HK-2 (cell line): ENCODE data around the gene CTCF.

Experiments
- DNase-seq: peaks from one replicate; pipeline ENCODE4 v3.0.0-alpha.2; 2018; ENCODE audit not compliant: unreplicated experiment

The CTCF gene

DNA sequence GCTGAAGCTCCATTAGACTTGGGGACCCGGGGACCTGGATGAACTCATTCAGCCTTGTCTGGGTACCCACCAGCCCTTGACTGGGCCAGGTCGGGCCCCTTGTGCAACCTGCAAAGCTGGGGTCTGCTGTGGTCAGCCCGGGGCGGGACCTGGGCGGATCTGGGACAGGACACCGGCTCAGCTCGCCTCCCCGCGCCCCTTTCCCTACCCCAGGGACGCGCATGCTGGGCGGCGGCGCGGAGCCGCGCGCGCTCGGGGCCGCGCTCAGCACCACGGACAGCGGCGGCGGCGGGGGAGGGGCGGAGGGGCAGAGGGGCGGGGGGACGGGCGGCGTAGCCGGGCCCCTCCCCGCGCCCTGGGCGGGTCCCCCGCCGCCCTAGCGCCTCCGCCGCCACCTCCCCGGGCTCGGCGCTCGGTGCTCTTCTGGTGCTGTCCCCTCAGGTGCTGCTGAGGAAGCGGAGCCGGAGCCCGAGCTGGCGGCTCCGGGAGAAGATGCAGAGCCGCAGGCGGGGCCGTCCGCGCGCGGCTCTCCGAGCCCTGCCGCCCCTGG is 90.3 kb downstream of the CTCF start:
- DNase-seq, result peak; percentile 55

DNA sequence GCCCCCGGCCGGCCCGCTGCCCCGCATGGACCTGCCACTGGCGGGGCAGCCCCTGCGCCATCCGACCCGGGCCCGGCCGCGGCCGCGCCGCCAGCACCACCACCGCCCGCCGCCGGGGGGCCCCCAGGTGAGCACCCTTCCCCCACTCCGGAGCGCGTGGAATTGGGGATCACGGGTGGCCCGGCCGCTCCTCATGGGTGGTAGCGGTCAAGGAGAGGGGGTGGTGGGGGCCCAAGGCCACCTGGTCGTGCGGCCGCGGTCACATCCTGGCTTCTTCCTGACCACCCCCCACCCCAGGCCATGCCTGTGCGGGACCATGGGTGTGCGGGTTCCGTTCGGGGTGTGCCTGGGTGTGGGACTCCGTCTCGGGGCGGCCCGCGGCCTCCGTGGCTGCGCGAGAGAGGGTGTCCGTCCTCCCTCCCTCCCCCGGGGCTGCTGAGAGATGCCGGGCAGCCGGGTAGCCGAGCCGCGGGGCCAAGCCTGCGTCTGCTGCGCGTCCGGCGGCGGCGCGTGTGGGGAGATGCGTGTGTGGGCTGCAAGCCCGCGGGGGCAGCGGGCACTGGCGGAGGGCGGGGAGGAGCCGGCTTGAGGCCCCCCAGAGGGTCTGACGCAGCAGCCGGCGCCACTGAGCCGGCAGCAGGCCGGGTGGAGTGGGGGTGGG is 90.9 kb downstream of the CTCF start:
- peak; percentile 49 for DNase-seq

- DNase-seq, result no peak
Observed at GRCh38 chr16:67653789-67654402, 91.6 kb downstream of the CTCF start.

DNA sequence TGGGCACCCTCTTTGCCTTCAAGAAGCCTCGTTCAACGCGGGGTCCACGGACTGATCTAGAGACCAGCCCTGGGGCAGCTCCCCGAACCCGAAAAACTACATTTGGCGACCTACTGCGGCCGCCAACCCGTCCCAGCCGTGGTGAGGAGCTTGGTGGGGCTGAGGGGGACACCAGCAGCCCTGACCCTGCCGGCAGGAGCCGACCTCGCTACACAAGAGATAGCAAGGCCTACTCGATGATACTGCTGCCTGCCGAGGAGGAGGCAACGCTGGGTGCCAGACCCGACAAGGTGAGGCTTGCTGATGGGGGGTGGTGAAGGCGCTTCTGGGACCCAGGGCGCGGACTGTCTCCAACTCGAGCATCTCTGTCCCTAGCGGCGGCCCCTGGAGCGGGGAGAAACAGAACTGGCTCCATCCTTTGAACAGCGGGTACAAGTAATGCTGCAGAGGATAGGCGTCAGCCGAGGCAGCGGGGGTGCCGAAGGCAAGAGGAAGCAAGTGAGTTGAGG is 92.1 kb downstream of the CTCF start:
- DNase-seq, result no peak

DNA sequence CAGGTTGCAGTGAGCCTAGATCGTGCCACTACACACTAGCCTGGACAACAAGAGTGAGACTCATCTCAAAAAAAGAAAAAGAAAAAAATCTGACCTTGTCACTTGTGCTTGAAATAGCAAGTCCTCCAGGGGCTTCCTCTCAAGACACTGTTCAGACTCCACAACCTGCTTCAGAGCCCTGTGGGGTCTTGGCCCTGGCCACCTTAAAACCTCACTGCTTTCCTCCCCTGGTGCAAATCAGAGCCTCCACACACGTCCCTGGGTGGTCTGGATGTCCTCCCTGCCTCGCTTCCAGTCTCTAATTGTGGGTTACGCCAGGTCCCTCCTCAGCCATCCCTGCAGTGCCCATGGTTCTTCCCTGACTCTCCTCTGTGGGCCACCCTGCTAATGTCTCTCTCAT is 93.0 kb downstream of the CTCF start:
- no peak for DNase-seq

GRCh38 chr16:67656344-67657016 is 94.2 kb downstream of the CTCF start:
- DNase-seq, result no peak

- no peak for DNase-seq
Observed at GRCh38 chr16:67657017-67657608, 94.8 kb downstream of the CTCF start.

DNA sequence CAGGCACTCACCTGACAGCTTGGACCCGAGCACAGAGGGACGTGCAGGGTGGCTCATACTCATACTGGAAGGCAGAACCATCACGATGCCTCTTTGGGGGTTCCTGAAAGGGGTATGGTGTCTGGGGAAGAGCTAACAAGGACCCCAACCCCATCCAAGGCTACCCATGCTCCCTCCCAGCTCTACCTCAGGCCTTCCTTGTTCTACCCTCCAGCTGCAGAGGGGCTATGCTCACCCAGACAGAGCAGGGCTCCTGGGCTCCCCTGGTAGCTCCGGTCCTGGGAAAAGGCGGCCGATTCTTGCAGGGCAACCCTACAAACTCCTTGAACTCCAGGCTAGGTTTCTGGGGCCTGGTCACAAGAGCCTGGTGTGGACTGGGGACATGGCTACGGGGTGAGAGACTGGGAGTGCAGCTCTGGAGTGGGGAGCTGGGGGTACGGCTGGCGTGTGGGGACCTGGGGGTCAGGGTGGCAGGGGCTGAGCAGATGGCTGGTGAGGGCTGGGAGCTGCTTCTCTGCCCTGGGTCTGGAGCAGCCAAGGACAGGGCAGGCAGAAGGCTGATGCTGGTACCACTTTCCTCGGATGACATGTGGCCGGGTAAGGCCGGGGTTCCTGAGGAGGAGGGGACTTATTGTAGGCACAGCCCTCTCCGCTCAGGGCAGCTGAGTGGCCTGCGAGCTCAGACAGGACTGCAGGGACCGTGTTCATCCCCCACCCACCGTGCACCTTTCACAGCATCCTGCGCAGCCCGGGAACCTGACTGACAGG is 95.6 kb downstream of the CTCF start:
- no peak for DNase-seq

DNA sequence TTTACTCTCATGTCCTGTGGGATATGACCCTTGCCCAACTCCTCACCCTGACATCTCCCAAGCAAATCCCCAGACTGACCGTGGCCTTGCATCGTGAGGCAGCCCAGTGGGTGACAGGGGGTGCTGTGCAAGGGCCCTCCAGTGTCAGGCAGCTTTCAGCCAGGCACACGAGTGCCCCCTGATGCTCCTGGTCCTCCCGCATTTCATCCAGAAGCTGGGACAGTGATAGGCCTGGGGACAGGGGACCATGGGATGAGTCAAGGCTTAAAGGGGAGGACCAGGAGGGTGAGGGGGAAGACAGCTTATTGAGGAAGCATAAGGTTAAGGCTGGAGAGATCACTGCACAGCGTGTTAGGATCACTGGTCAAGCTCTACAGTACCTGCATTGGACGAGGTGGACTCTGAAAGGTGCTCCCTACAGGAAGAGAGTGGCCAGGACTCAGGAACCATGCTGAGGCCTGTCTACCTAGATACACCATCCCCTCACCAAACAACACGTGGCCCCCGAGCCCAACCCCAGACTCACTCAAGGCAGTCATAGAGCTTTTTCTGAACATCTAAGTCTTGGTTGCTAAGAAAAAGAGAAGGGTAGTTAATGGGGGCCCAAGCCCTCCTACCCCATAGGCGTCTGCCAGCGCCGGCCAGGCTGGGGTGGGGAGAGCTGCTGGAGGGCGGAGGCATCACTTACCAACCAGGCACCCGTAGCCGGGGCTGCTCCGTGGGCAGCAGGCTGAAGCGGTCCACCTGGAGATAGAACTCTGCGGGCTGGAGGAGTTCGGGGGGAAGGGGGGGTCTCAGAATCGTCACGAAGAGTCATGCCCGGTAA is 96.7 kb downstream of the CTCF start:
- no peak for DNase-seq

DNA sequence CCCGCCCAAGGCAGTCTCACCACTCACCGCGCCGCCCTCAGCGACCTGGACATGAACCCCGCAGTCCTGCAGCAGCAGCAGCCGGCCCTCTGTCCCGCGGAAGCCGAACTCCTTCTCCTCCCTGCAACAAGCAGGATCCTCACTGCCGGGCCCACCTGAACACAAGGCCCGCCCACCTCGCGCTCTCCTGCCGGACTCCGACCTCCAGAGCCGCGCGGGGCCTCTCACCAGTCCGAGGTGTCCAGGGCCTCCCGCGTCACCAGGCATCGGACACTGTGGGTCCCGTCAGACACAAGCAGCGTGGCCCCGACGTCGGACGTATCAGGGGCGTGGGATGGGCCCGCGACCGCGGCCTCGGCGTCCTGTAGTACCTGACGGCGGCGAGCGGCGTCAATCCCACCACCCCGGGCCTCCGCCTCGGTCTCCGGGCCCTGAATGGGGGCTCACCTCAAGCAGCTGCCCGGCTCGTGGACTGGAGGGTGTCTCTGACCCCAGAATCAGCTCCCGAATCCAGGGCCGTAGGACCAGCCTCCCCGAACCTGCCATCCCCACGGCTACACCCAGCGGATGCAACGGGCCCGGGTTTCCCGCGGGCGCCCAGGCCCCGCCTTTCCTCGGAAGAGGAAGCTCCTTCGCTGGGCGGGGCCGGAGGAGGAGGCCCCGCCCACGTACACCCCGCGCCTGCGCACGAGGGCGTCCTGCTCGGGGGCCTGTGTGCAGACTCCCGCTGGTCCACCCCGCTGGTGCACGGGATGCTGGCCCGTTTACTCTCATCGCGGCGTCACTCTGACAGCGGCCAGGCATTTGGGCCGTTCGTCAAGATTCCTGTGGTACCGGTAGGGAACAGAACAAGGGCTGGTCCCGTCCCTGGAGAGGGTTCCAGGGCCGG is 97.6 kb downstream of the CTCF start, which contains the start of gene ACD:
ACD (minus strand) TSS at position 586 of the 889 bp plus-strand sequence; CDS start at position 546, 40 bp downstream.
- DNase-seq, result peak; percentile 92

- peak; percentile 86 for DNase-seq
Observed at GRCh38 chr16:67660564-67661028, 98.3 kb downstream of the CTCF start, which contains the start of gene PARD6A. TSS of gene PARD6A (plus strand) at chr16:67660960. CDS start at chr16:67661039, 79 bp downstream.

DNA sequence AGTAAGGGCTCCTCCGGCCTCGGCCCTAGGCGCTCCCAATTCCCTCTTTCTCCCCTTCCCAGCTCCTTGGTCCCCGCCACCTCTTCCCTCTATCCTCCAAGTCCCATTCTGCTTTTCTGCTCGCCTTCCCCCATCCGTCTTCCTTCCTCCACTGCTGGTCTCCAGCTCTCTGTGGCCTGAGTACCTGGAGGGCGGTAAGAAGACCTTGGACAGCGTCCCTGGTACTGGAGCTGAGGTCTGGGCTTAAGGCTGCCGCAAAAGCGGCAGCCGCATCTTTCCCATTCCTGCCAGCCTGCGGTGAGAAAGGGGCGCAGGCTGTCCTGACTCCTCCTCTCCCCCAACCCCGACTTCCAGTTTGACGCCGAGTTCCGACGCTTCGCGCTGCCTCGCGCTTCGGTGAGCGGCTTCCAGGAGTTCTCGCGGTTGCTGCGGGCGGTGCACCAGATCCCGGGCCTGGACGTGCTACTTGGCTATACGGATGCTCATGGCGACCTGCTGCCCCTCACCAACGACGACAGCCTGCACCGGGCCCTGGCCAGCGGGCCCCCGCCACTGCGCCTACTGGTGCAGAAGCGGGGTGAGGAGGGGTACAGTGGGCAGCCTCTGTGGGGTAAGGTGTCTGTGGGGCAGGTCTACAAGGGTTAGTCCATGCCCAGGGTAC is 98.9 kb downstream of the CTCF start:
- DNase-seq, result no peak

GRCh38 chr16:67661886-67662652 is 99.7 kb downstream of the CTCF start:
- no peak for DNase-seq

GRCh38 chr16:67662653-67663010 is 100.3 kb downstream of the CTCF start:
- no peak for DNase-seq

DNA sequence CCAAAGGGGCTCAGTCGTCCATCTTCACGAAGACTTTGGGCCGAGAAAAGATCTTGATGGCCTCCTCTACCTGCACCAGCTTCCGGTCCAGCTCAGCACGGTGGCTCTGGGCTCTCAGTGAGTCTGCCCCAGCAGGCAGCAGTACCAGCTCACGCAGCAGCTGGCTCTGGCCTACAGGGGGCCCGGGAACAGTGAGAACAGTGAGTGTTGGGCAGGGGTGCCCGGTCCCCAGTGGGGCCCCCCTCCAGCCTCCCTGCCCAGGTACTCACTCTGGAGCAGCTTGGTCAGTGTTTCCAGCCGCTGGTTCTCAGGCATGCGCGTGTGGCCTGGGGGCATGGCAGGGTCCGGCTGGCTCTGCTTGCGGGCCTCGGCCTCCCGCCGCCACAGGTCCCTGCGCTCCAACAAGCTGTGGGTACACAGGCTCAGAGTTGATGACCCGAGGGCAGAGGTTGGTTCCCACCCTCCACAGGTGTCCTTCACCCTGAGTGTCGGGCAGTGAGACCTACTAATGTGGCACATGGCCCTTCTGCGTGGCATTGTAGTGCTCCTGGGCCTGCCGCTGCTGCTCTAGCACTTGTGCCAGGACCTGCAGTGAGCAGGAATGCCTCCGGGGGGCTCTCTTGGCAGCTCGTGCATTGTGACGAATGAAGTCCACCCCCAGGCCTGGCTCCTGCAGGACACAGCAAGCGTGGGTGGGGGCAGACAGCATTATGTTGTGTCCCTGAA is 101.0 kb downstream of the CTCF start:
- no peak for DNase-seq

DNA sequence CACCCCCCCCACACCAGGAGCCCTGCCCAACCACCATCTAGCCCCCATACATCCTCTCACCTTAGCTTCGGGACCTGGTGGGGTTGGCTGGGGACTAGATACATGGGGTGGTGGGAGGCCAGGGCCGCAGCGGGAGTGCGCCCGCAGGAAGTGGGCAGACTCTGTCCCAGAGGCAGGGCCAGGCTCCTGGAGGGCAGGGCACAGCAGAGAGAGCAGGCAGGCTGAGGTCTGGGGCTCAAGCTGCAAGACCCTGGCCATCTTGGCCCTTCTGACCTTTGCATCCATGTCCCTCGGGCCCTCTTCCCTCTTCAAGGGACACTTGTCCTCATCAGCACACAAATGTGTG is 101.5 kb downstream of the CTCF start:
- no peak for DNase-seq

DNA sequence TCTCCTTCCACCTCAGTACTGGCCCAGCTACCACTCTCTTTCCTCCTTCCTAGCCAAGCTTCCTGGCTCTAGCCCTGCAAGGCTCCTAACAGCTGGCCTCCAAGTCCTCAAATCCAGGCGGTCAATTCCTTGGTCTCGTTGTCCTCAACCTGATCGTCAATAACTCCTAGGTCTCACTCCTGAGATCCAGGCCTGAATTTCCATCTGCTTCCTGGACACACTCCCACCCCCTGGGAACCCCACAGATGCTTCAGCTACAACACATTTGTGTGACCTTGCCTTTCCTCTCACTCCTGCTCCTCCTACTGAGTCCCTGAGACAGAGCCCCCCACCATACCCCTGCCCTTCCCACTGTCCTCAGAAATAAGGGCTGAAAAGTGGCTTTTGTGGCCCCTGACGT is 101.9 kb downstream of the CTCF start:
- no peak for DNase-seq
